H1 (cell line): ENCODE data around the gene USP1. TPM values are rescaled to one million over a fixed set of nuclear protein-coding genes. Genes with fewer than 3 reads are reported as not detected.

ENCODE experiments used
- CTCF ChIA-PET: fragments of 300-600 bp; sonication (Branson Sonifier 250); formaldehyde crosslinking; loops from one replicate; lab custom pipeline; 2021; ENCODE audit not compliant: partially characterized antibody; lab: Charles Lee
- POLR2A ChIA-PET: fragments of 300-600 bp; sonication (Branson Sonifier 250); formaldehyde crosslinking; loops from one replicate; lab custom pipeline; 2021; ENCODE audit warnings: inconsistent platforms; ENCODE audit not compliant: partially characterized antibody; lab: Charles Lee
- DNase-seq, 2 experiments: peaks; one replicate each; pipeline versions ENCODE4 v3.0.0 to v3.0.0-alpha.2; 2010 to 2022; ENCODE audit warnings: low spot score in 2 of 2, low read depth in 1 of 2, mixed read lengths in 1 of 2
- FAIRE-seq: peaks from 2 replicates; lab custom pipeline; 2011; peaks lifted over from hg19 to GRCh38; lab: Jason Lieb, UNC
- H2AFZ ChIP-seq: 2 replicates; pipeline ENCODE4 v1.8.1; 2012; ENCODE audit warnings: low read length, inconsistent platforms
- H2AK5ac ChIP-seq: 2 replicates; pipeline ENCODE4 v1.6.1; 2013; ENCODE audit warnings: low read depth, low read length
- H2BK120ac ChIP-seq: replicated peaks from 2 replicates; pipeline ENCODE3; 2013; ENCODE audit warnings: low read depth, low read length, inconsistent platforms
- H2BK12ac ChIP-seq: 2 replicates; pipeline ENCODE4 v1.6.1; 2013; ENCODE audit warnings: low read depth, low read length
- H2BK15ac ChIP-seq: 2 replicates; pipeline ENCODE4 v1.6.1; 2013; ENCODE audit warnings: low read length
- H2BK20ac ChIP-seq: 2 replicates; pipeline ENCODE4 v1.6.1; 2013; ENCODE audit warnings: low read length
- H2BK5ac ChIP-seq: 2 replicates; pipeline ENCODE4 v1.6.1; 2013; ENCODE audit warnings: low read depth, low read length
- H3K14ac ChIP-seq: 2 replicates; pipeline ENCODE4 v1.6.1; 2013; ENCODE audit warnings: inconsistent platforms; ENCODE audit not compliant: insufficient read length
- H3K18ac ChIP-seq: 2 replicates; pipeline ENCODE4 v1.6.1; 2013; ENCODE audit warnings: low read length; ENCODE audit errors: extremely low read depth
- H3K23ac ChIP-seq: 2 replicates; pipeline ENCODE4 v1.6.1; 2013; ENCODE audit warnings: inconsistent platforms; ENCODE audit not compliant: insufficient read length
- H3K23me2 ChIP-seq: 2 replicates; pipeline ENCODE4 v1.6.1; 2013; ENCODE audit warnings: low read depth, low read length
- H3K27ac ChIP-seq: 2 replicates; pipeline ENCODE4 v1.6.1; 2011; ENCODE audit warnings: low read depth, low read length, inconsistent platforms
- H3K27me3 ChIP-seq, 4 experiments: replicated peaks in 1 of 4; 1 replicate in 1 of 4; 2 replicates in 3 of 4; pipeline versions ENCODE4 v1.6.1 to v1.8.1; 2011 to 2013; ENCODE audit warnings: low read length in 3 of 4, mild to moderate bottlenecking in 3 of 4, inconsistent platforms in 2 of 4, mixed read lengths in 2 of 4, moderate library complexity in 1 of 4; ENCODE audit not compliant: control insufficient read depth in 3 of 4, insufficient read depth in 3 of 4; ENCODE audit errors: extremely low read depth in 1 of 4
- H3K36me3 ChIP-seq, 4 experiments: 2 replicates each; pipeline versions ENCODE4 v1.6.1 to v1.8.1; 2011 to 2013; ENCODE audit warnings: mild to moderate bottlenecking in 4 of 4, low read length in 3 of 4, moderate library complexity in 2 of 4, control low read depth in 1 of 4, inconsistent platforms in 1 of 4; ENCODE audit not compliant: insufficient read depth in 4 of 4, control insufficient read depth in 2 of 4
- H3K4ac ChIP-seq: replicated peaks from 2 replicates; pipeline ENCODE3; 2013; ENCODE audit warnings: low read length, low read depth, mixed read lengths, inconsistent platforms; ENCODE audit not compliant: insufficient read length
- H3K4me1 ChIP-seq, 4 experiments: replicated peaks in 1 of 4; 1 replicate in 1 of 4; 2 replicates in 3 of 4; pipeline versions ENCODE4 v1.6.1 to v1.8.1; 2011 to 2013; ENCODE audit warnings: low read length in 3 of 4, inconsistent platforms in 2 of 4, mixed read lengths in 1 of 4; ENCODE audit not compliant: insufficient read depth in 4 of 4, control insufficient read depth in 3 of 4
- H3K4me2 ChIP-seq, 2 experiments: 2 replicates each; pipeline versions ENCODE4 v1.6.1 to v1.8.1; 2011 to 2013; ENCODE audit warnings: low read depth in 2 of 2, low read length in 2 of 2, control low read depth in 1 of 2, inconsistent platforms in 1 of 2, mild to moderate bottlenecking in 1 of 2; ENCODE audit not compliant: insufficient read depth in 1 of 2
- H3K4me3 ChIP-seq, 4 experiments: fragments of 200-600, 300-600 bp in 1 of 4; sonication (generic), shearing (Covaris generic), sonication (Bioruptor Twin) in 1 of 4; 2 replicates each; pipeline versions ENCODE4 v1.5.1 to v1.8.1; 2011 to 2016; ENCODE audit warnings: low read length in 4 of 4, low read depth in 3 of 4, control low read depth in 2 of 4, inconsistent platforms in 2 of 4, mild to moderate bottlenecking in 2 of 4, mixed read lengths in 1 of 4, moderate library complexity in 1 of 4; ENCODE audit not compliant: insufficient read depth in 2 of 4; ENCODE audit errors: extremely low read depth in 1 of 4
- H3K56ac ChIP-seq: replicated peaks from 2 replicates; pipeline ENCODE3; 2013; ENCODE audit warnings: low read depth, mild to moderate bottlenecking, mixed read lengths, low read length, inconsistent platforms; ENCODE audit not compliant: insufficient read length
- H3K79me1 ChIP-seq: 2 replicates; pipeline ENCODE4 v1.6.1; 2013; ENCODE audit warnings: low read depth, low read length, control low read depth
- H3K79me2 ChIP-seq, 2 experiments: 2 replicates each; pipeline versions ENCODE4 v1.6.1 to v1.8.1; 2012 to 2013; ENCODE audit warnings: low read length in 2 of 2, mild to moderate bottlenecking in 2 of 2, inconsistent platforms in 1 of 2; ENCODE audit not compliant: insufficient read depth in 2 of 2, control insufficient read depth in 1 of 2
- H3K9ac ChIP-seq, 4 experiments: replicated peaks in 1 of 4; 1 replicate in 1 of 4; 2 replicates in 3 of 4; pipeline versions ENCODE4 v1.6.1 to v1.8.1; 2011 to 2013; ENCODE audit warnings: low read depth in 3 of 4, low read length in 3 of 4, control low read depth in 2 of 4, mild to moderate bottlenecking in 2 of 4, moderate library complexity in 2 of 4, inconsistent platforms in 1 of 4; ENCODE audit errors: extremely low read depth in 1 of 4
- H3K9me3 ChIP-seq, 2 experiments: 2 replicates each; pipeline versions ENCODE4 v1.6.1 to v1.8.1; 2012 to 2013; ENCODE audit warnings: mild to moderate bottlenecking in 2 of 2, moderate library complexity in 2 of 2, control low read depth in 1 of 2, inconsistent platforms in 1 of 2, low read depth in 1 of 2, low read length in 1 of 2, mixed read lengths in 1 of 2; ENCODE audit not compliant: insufficient read depth in 2 of 2
- H4K20me1 ChIP-seq, 2 experiments: replicated peaks in 1 of 2; 2 replicates each; pipeline versions ENCODE3 to v1.8.1; 2011 to 2013; ENCODE audit warnings: inconsistent platforms in 2 of 2, low read length in 2 of 2, mild to moderate bottlenecking in 1 of 2; ENCODE audit not compliant: insufficient read depth in 2 of 2, control insufficient read depth in 1 of 2
- H4K5ac ChIP-seq: 2 replicates; pipeline ENCODE4 v1.6.1; 2013; ENCODE audit warnings: low read length, low read depth, mixed read lengths, inconsistent platforms; ENCODE audit not compliant: insufficient read length
- H4K8ac ChIP-seq: 2 replicates; pipeline ENCODE4 v1.8.0; 2013; ENCODE audit warnings: mild to moderate bottlenecking, moderate library complexity, low read length, inconsistent platforms; ENCODE audit not compliant: insufficient read depth; ENCODE audit errors: extremely low read depth
- H4K91ac ChIP-seq: replicated peaks from 2 replicates; pipeline ENCODE3; 2013; ENCODE audit warnings: low read length, mixed read lengths, inconsistent platforms; ENCODE audit not compliant: insufficient read length
- BCL11A ChIP-seq, 2 experiments: IDR thresholded peaks; one replicate each; pipeline ENCODE4 v1.6.1; 2011; ENCODE audit warnings: low read depth in 2 of 2, low read length in 2 of 2, mild to moderate bottlenecking in 2 of 2
- CREB1 ChIP-seq: IDR thresholded peaks from 2 replicates; pipeline ENCODE4 v1.6.1; 2012; ENCODE audit warnings: inconsistent platforms
- EZH2 ChIP-seq: fragments of 200-600 bp; sonication (generic); IDR thresholded peaks from 2 replicates; pipeline ENCODE4 v1.7.1; 2012; ENCODE audit warnings: low read depth, mild to moderate bottlenecking, moderate library complexity, low read length, inconsistent platforms; ENCODE audit not compliant: severe bottlenecking
- GABPA ChIP-seq: IDR thresholded peaks from 2 replicates; pipeline ENCODE4 v1.6.1; 2011; ENCODE audit warnings: mild to moderate bottlenecking, low read length, moderate library complexity, borderline replicate concordance; ENCODE audit not compliant: insufficient read depth
- HDAC6 ChIP-seq: IDR thresholded peaks from one replicate; pipeline ENCODE4 v1.7.1; 2012; ENCODE audit warnings: low read depth, mild to moderate bottlenecking, inconsistent platforms, low read length, moderate library complexity
- MAFK ChIP-seq: IDR thresholded peaks from 2 replicates; pipeline ENCODE4 v1.6.1; 2012; ENCODE audit warnings: low read depth, mild to moderate bottlenecking, improper control_type of control experiment, low read length
- MAX ChIP-seq: IDR thresholded peaks from 2 replicates; pipeline ENCODE4 v1.6.1; 2012; ENCODE audit warnings: inconsistent platforms
- POLR2A ChIP-seq, 2 experiments: IDR thresholded peaks; 1 replicate in 1 of 2; 2 replicates in 1 of 2; pipeline ENCODE4 v1.6.1; 2011; ENCODE audit warnings: low read depth in 2 of 2, low read length in 2 of 2, mild to moderate bottlenecking in 2 of 2; ENCODE audit errors: control extremely low read depth in 1 of 2
- POU5F1 ChIP-seq: IDR thresholded peaks from 2 replicates; pipeline ENCODE4 v1.6.1; 2011; ENCODE audit warnings: low read depth, mild to moderate bottlenecking, low read length, moderate library complexity
- RAD21 ChIP-seq, 2 experiments: IDR thresholded peaks in 1 of 2; conservative IDR thresholded peaks in 1 of 2; 2 replicates each; pipeline ENCODE4 v1.6.1; 2011; ENCODE audit warnings: low read depth in 2 of 2, low read length in 2 of 2, improper control_type of control experiment in 1 of 2, inconsistent platforms in 1 of 2, mild to moderate bottlenecking in 1 of 2, moderate library complexity in 1 of 2
- SIX5 ChIP-seq: IDR thresholded peaks from 2 replicates; pipeline ENCODE4 v1.6.1; 2011; ENCODE audit warnings: mild to moderate bottlenecking, low read depth, low read length
- SP2 ChIP-seq: IDR thresholded peaks from 2 replicates; pipeline ENCODE4 v1.6.1; 2012; ENCODE audit warnings: mild to moderate bottlenecking, low read length, inconsistent platforms
- SP4 ChIP-seq: IDR thresholded peaks from 2 replicates; pipeline ENCODE4 v1.6.1; 2012; ENCODE audit warnings: low read length, inconsistent platforms
- SRF ChIP-seq: IDR thresholded peaks from 2 replicates; pipeline ENCODE4 v1.6.1; 2011; ENCODE audit warnings: mild to moderate bottlenecking, low read depth, low read length, moderate library complexity
- TAF7 ChIP-seq: optimal IDR thresholded peaks from 2 replicates; pipeline ENCODE3; 2011; ENCODE audit warnings: low read depth, mild to moderate bottlenecking, inconsistent platforms, low read length, moderate library complexity, borderline replicate concordance
- TEAD4 ChIP-seq: IDR thresholded peaks from 2 replicates; pipeline ENCODE4 v1.6.1; 2012; ENCODE audit warnings: low read depth, low read length, inconsistent platforms, mixed read lengths
- WGBS, 2 experiments: shearing (Covaris generic) in 1 of 2; methylation state at CpG; one replicate each; pipeline versions ENCODE4 v1.1.6 to v1.1.7; 2013 to 2015; ENCODE audit warnings: low lambda C conversion rate in 2 of 2, mixed read lengths in 2 of 2, inconsistent platforms in 1 of 2, low coverage in 1 of 2, missing lambda C conversion rate in 1 of 2; ENCODE audit not compliant: insufficient replicate concordance in 2 of 2, insufficient coverage in 1 of 2, insufficient read length in 1 of 2; ENCODE audit errors: extremely low coverage in 1 of 2, missing lambda C conversion rate in 1 of 2; 5-methylcytosine and 5-hydroxymethylcytosine counted together
- polyA plus RNA-seq, 7 experiments: library from polyadenylated mRNA; depleted of rRNA in 3 of 7; stranded (reverse) in 5 of 7; unstranded in 2 of 7; fragments of >200 nt in 5 of 7; fragments of 200-250 nt in 2 of 7; gene quantifications; 1 replicate in 5 of 7; 2 replicates in 1 of 7; 4 replicates in 1 of 7; pipeline versions ENCODE4 v1.2.1 to v1.2.3, GENCODE V29; 2011 to 2013; ENCODE audit warnings: missing spikeins in 2 of 7, mixed read lengths in 2 of 7
- total RNA-seq: library from RNA; stranded (reverse); fragmentation: NEBNext Ultra II Directional; extraction: Animal tissue kit (Norgen Biotek cat#: 25700); gene quantifications from 2 replicates; pipeline ENCODE4 v1.2.1, GENCODE V29; 2021

Gene USP1
- total and polyA plus RNA-seq, 2 of the 8 experiments (the other 6 are each of a cell fraction or from before 2014, with no cell fraction given): 9.1 to 49.6 TPM

- Histone ChIP-seq H4K8ac (no peak overlapping the region), H3K4me1 (peaks cover 0 to 3% (median 1%) of the 10 kb centered on the region in 4 experiments; a peak in 2 of 7 replicates), H2BK5ac (no peak overlapping the region), H3K27me3 (no peaks in the 10 kb centered on the region), H3K79me2 (no peaks in the 10 kb centered on the region), H3K9ac (no peak overlapping the region), H2BK15ac (no peak overlapping the region), H3K9me3 (no peaks in the 10 kb centered on the region), H3K4me3 (no peak overlapping the region), H2BK20ac (no peak overlapping the region), H3K18ac (no peak overlapping the region), H3K4ac (no peak overlapping the region), H2BK12ac (no peak overlapping the region), H3K36me3 (no peaks in the 10 kb centered on the region), H4K20me1 (no peaks in the 10 kb centered on the region), H3K27ac (no peak overlapping the region), H3K4me2 (no peak overlapping the region), H2BK120ac (no peak overlapping the region), H3K14ac (no peak overlapping the region), H2AFZ (no peak overlapping the region), H3K79me1 (no peaks in the 10 kb centered on the region), H3K23ac (no peak overlapping the region), H4K5ac (no peak overlapping the region), H3K23me2 (no peaks in the 10 kb centered on the region), H3K56ac (no peak overlapping the region), H4K91ac (no peak overlapping the region), H2AK5ac (no peak overlapping the region)
- CTCF ChIA-PET: interaction anchor here (2.3 kb wide), 1 partner anchor 33 kb away, joined by 6 read pairs; no protein-coding TSS in a partner anchor
- WGBS, 2 experiments: 94% methylated on average over 1 of the region's 1 CpG; no CpG with 5 or more reads in 1 of the 2 experiments
- POLR2A ChIA-PET: interaction anchor here (1.8 to 3.2 kb wide), 2 partner anchors 8 to 11 kb away, joined by 5 to 16 read pairs; partner anchors contain the start of gene USP1
- FAIRE-seq: no peak
- DNase-seq: no peak
- TF ChIP-seq SRF (no peak), POLR2A (IDR thresholded peaks at IDR 0.05; ENCODE audit: control extremely low read depth in 1 of 2, low read depth in 2 of 2, low read length in 2 of 2) (no peak), TEAD4 (no peak), CREB1 (no peak), HDAC6 (no peak), POU5F1 (no peak), SIX5 (no peak), RAD21 (IDR thresholded peaks at IDR 0.05 in 1 of 2, conservative IDR thresholded peaks at IDR 0.05 in 1 of 2; ENCODE audit: low read depth in 2 of 2, low read length in 2 of 2) (no peak), EZH2 (no peak), MAX (no peak), MAFK (no peak), SP2 (no peak), SP4 (no peak), TAF7 (no peak), GABPA (no peak), BCL11A (IDR thresholded peaks at IDR 0.05; ENCODE audit: low read depth in 2 of 2, low read length in 2 of 2) (no peak)
Observed at GRCh38 chr1:62426794-62427193, 10.1 kb upstream of the USP1 start.
